GM12873 (cell line): ENCODE data around the gene C16orf95.

Source experiments
- CTCF ChIP-seq: IDR thresholded peaks from 2 replicates; pipeline ENCODE4 v1.5.1; 2012; ENCODE audit warnings: low read depth, mild to moderate bottlenecking, moderate library complexity, low read length, control low read depth; ENCODE audit not compliant: insufficient read depth; ENCODE audit errors: missing control alignments

C16orf95 gene

GRCh38 chr16:87259431-87259830 lies 57.8 kb downstream of the C16orf95 start:
- TF ChIP-seq CTCF: no peak

- TF ChIP-seq CTCF: no peak
Measured at GRCh38 chr16:87255866-87256265, 61.3 kb downstream of the C16orf95 start.

GRCh38 chr16:87254734-87255133 lies 62.5 kb downstream of the C16orf95 start:
- no peak for TF ChIP-seq CTCF

- TF ChIP-seq CTCF: no peak
Measured at GRCh38 chr16:87254296-87254695, 62.9 kb downstream of the C16orf95 start.

- no peak for TF ChIP-seq CTCF
Measured at GRCh38 chr16:87253536-87253935, 63.7 kb downstream of the C16orf95 start.
